Suprapubic skin (tissue), 4 donors: Measurements from ENCODE around the gene DNAJC6. TPM values are rescaled to one million over a fixed set of nuclear protein-coding genes. Genes with fewer than 3 reads are reported as not detected.

Source experiments
- DNase-seq, 2 donors: peaks; one replicate each; pipeline ENCODE4 v3.0.0-alpha.2; 2019; ENCODE audit warnings: low spot score in 2 of 2
- H3K27ac ChIP-seq: fragments of 200-600 bp; sonication (generic); one replicate; pipeline ENCODE4 v1.5.1; 2019
- H3K27me3 ChIP-seq: fragments of 200-600 bp; sonication (generic); one replicate; pipeline ENCODE4 v1.5.1; 2019
- H3K36me3 ChIP-seq: fragments of 200-600 bp; sonication (generic); one replicate; pipeline ENCODE4 v1.5.1; 2019
- H3K4me1 ChIP-seq: fragments of 200-600 bp; sonication (generic); one replicate; pipeline ENCODE4 v1.5.1; 2019
- H3K4me3 ChIP-seq: fragments of 200-600 bp; sonication (generic); one replicate; pipeline ENCODE4 v1.5.1; 2019; ENCODE audit warnings: mild to moderate bottlenecking
- H3K9me3 ChIP-seq: fragments of 200-600 bp; sonication (generic); one replicate; pipeline ENCODE4 v1.5.1; 2019
- EP300 ChIP-seq: sonication (generic); formaldehyde crosslinking; IDR thresholded peaks from one replicate; pipeline ENCODE4 v1.6.1; 2017; ENCODE audit warnings: antibody characterized with exemption
- POLR2A ChIP-seq, 2 donors: fragments of 450-650 bp; IDR thresholded peaks; one replicate each; pipeline ENCODE4 v1.6.1; 2017; ENCODE audit warnings: antibody characterized with exemption in 2 of 2, mild to moderate bottlenecking in 2 of 2, moderate library complexity in 2 of 2
- POLR2AphosphoS5 ChIP-seq, 3 donors: sonication (generic); formaldehyde crosslinking; IDR thresholded peaks; one replicate each; pipeline ENCODE4 v1.6.1; 2017; ENCODE audit warnings: antibody characterized with exemption in 3 of 3
- WGBS: methylation state at CpG from one replicate; pipeline ENCODE4 v1.1.5; 2018; 5-methylcytosine and 5-hydroxymethylcytosine counted together
- total RNA-seq, 4 donors: library from RNA; depleted of rRNA; stranded (reverse); fragments of >200 nt; gene quantifications; one replicate each; pipeline ENCODE4 v1.1.0, GENCODE V29; 2016
- TF ChIP-seq, protein P1 (sequence below), 2 donors: fragments of 200-600 bp in 1 of 2; fragments of 450-650 bp in 1 of 2; sonication (generic) in 1 of 2; IDR thresholded peaks; one replicate each; pipeline ENCODE4 v1.5.1; 2016 to 2019; ENCODE audit warnings: antibody characterized with exemption in 2 of 2, mild to moderate bottlenecking in 1 of 2, moderate library complexity in 1 of 2

The DNAJC6 gene
- total RNA-seq, 4 donors from 2014 or later = 1.7 to 3.8 (median 3.5) TPM

GRCh38 chr1:65387821-65388220, 78.5 kb downstream of the DNAJC6 start:
- DNase-seq = no peak
- Histone ChIP-seq H3K27ac (no peak overlapping the region), H3K27me3 (no peaks in the 10 kb centered on the region), H3K36me3 (no peaks in the 10 kb centered on the region), H3K4me1 (no peaks in the 10 kb centered on the region), H3K9me3 (no peaks in the 10 kb centered on the region), H3K4me3 (no peak overlapping the region)
- no peak for TF ChIP-seq EP300
- TF ChIP-seq, protein P1, sequence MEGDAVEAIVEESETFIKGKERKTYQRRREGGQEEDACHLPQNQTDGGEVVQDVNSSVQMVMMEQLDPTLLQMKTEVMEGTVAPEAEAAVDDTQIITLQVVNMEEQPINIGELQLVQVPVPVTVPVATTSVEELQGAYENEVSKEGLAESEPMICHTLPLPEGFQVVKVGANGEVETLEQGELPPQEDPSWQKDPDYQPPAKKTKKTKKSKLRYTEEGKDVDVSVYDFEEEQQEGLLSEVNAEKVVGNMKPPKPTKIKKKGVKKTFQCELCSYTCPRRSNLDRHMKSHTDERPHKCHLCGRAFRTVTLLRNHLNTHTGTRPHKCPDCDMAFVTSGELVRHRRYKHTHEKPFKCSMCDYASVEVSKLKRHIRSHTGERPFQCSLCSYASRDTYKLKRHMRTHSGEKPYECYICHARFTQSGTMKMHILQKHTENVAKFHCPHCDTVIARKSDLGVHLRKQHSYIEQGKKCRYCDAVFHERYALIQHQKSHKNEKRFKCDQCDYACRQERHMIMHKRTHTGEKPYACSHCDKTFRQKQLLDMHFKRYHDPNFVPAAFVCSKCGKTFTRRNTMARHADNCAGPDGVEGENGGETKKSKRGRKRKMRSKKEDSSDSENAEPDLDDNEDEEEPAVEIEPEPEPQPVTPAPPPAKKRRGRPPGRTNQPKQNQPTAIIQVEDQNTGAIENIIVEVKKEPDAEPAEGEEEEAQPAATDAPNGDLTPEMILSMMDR (IDR thresholded peaks at IDR 0.05) = no peak
- no peak for TF ChIP-seq POLR2A (IDR thresholded peaks at IDR 0.05)
- no peak for TF ChIP-seq POLR2AphosphoS5 (IDR thresholded peaks at IDR 0.05)
- 83% methylated on average over 2 of the region's 2 CpGs for WGBS

- Histone ChIP-seq H3K27me3 (no peaks in the 10 kb centered on the region), H3K9me3 (no peaks in the 10 kb centered on the region), H3K4me1 (no peaks in the 10 kb centered on the region), H3K27ac (no peak overlapping the region), H3K36me3 (no peaks in the 10 kb centered on the region), H3K4me3 (no peak overlapping the region)
- DNase-seq = no peak
- TF ChIP-seq, protein P1 (IDR thresholded peaks at IDR 0.05) = no peak
- TF ChIP-seq EP300 = no peak
- no peak for TF ChIP-seq POLR2AphosphoS5 (IDR thresholded peaks at IDR 0.05)
- TF ChIP-seq POLR2A (IDR thresholded peaks at IDR 0.05) = no peak
- 91% methylated on average over 3 of the region's 3 CpGs for WGBS
These were observed 79.8 kb downstream of the DNAJC6 start for GRCh38 chr1:65388908-65389695.

DNA sequence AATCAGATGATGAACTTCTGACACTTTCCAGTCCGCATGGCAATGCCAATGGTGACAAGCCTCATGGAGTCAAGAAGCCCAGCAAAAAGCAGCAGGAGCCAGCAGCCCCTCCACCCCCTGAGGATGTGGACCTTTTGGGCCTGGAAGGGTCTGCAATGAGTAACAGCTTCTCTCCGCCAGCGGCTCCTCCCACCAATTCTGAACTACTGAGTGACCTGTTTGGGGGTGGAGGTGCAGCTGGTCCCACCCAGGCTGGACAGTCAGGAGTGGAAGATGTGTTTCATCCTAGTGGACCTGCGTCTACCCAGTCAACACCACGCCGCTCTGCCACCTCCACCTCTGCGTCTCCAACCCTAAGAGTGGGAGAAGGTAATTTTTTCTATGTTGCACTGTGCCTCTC, 83.2 kb downstream of the DNAJC6 start:
- no peaks in the 10 kb centered on the region for H3K27me3 ChIP-seq
- no peak overlapping the region for H3K4me3 ChIP-seq
- DNase-seq = no peak
- no peak overlapping the region for H3K27ac ChIP-seq
- WGBS = 95% methylated on average over 6 of the region's 7 CpGs
- no peaks in the 10 kb centered on the region for H3K9me3 ChIP-seq
- no peaks in the 10 kb centered on the region for H3K36me3 ChIP-seq
- H3K4me1 ChIP-seq = no peaks in the 10 kb centered on the region
- TF ChIP-seq POLR2AphosphoS5 (IDR thresholded peaks at IDR 0.05) (no peak), POLR2A (IDR thresholded peaks at IDR 0.05) (no peak), EP300 (no peak)
- TF ChIP-seq, protein P1 (IDR thresholded peaks at IDR 0.05) = no peak

GRCh38 chr1:65393347-65393746, 84.0 kb downstream of the DNAJC6 start:
- Histone ChIP-seq H3K9me3 (no peaks in the 10 kb centered on the region), H3K27ac (no peak overlapping the region), H3K36me3 (no peaks in the 10 kb centered on the region), H3K4me1 (no peaks in the 10 kb centered on the region), H3K27me3 (no peaks in the 10 kb centered on the region), H3K4me3 (no peak overlapping the region)
- TF ChIP-seq, protein P1 (IDR thresholded peaks at IDR 0.05) = no peak
- DNase-seq = no peak
- 88% methylated on average over 2 of the region's 2 CpGs for WGBS

DNA sequence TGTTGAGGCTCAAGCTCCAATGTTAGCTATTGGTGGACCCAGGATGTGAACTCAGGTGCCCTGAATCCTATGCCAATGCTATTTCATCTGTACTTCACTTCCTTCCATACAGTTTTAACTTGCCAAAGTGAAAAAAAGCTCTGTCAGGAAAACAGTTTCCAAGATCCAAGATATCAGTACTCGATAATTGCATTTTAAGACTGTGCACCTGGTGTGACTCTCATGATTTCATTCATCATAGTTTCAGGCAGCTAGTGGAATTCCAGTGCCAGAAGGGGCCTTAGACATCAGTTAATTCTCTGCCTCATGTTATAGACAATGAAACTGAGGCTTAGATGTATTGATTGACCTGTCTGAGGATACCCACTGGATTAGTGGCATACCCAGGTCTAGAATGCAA, 84.6 kb downstream of the DNAJC6 start:
- Histone ChIP-seq H3K27me3 (no peaks in the 10 kb centered on the region), H3K9me3 (no peaks in the 10 kb centered on the region), H3K4me1 (no peaks in the 10 kb centered on the region), H3K27ac (no peak overlapping the region), H3K36me3 (no peaks in the 10 kb centered on the region), H3K4me3 (no peak overlapping the region)
- TF ChIP-seq POLR2AphosphoS5 (IDR thresholded peaks at IDR 0.05) = no peak
- TF ChIP-seq EP300 = no peak
- TF ChIP-seq, protein P1 (IDR thresholded peaks at IDR 0.05) = no peak
- TF ChIP-seq POLR2A (IDR thresholded peaks at IDR 0.05) = no peak
- DNase-seq = no peak
- 73% methylated on average over 1 of the region's 1 CpG for WGBS
